NCI-H2029 treated with DMSO at 0.1 percent for 48 hours (cell line): ENCODE data around the gene VGLL4.

Source experiments
- DNase-seq: peaks from one replicate; lab custom pipeline; 2025; lab: John Stamatoyannopoulos, UW

Gene VGLL4

DNA sequence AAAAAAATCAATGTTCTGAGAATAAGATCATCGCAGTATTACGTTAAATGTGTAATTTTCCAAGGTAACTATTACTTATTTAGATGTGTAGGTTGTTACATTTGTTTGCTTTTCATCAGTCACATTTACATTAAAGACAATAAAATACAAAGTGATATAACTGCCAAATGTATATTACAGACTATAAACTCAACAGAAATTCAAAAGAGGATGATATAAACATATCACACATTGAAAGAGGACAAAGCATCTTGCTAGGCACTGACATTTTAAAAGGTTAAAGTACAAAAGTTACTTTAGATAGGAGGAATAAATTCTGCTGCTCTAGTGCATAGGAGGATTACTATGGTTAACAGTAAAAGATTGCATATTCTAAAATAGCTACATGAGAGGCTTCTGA is 16.1 kb downstream of the VGLL4 start:
- no peak for DNase-seq

DNA sequence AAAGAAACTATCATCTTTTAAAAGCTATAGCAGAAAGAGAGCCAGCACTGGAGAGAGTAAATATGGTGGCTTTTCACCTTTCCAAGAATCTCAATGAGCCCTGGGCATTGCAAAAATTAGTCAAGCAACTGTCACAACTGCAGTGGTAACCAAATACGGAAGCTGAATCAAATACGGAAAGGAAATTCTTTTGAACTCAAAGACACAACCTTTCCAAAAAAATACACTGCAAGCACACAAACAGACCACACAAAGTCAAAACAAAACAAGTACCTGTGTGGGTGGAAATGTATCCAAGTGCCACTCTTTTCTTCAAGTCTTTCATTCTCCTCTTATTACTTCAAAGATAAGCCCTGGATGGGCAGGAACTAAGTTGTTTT is 17.6 kb downstream of the VGLL4 start:
- DNase-seq = no peak

- DNase-seq = no peak
Observed at GRCh38 chr3:11625376-11626083, 18.2 kb downstream of the VGLL4 start.

DNA sequence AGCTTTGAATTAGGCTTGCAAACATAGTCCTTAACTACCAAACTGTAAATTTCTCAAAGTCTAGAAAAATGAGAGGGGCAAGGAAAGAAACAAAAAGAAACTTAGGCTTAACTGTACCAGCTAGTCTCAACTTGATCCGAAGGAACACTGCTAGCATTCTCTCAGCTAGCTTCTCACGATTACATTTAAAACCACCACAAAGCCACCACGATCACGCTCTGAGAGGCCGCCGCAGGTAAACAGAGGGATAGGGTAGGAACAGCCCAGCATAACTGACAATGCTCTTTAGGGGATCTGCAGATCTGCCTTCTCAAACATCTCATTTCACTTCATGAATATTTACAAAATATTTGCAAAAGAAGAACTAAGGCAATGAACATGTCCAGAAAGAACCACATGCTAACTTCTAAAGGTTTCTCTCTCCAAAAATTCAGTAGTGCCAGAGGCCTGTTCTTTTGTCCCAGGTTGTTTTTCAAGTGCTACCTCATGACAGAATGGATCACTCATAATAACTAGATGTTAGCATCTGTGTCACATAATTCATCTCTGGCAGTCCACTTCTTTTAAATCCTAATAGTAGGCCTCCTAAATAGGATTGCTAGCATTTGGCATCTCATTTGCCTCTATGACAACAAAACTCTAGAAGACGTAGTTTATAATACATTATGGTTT is 18.9 kb downstream of the VGLL4 start:
- no peak for DNase-seq

- no peak for DNase-seq
Observed at GRCh38 chr3:11624161-11624560, 19.6 kb downstream of the VGLL4 start.

DNA sequence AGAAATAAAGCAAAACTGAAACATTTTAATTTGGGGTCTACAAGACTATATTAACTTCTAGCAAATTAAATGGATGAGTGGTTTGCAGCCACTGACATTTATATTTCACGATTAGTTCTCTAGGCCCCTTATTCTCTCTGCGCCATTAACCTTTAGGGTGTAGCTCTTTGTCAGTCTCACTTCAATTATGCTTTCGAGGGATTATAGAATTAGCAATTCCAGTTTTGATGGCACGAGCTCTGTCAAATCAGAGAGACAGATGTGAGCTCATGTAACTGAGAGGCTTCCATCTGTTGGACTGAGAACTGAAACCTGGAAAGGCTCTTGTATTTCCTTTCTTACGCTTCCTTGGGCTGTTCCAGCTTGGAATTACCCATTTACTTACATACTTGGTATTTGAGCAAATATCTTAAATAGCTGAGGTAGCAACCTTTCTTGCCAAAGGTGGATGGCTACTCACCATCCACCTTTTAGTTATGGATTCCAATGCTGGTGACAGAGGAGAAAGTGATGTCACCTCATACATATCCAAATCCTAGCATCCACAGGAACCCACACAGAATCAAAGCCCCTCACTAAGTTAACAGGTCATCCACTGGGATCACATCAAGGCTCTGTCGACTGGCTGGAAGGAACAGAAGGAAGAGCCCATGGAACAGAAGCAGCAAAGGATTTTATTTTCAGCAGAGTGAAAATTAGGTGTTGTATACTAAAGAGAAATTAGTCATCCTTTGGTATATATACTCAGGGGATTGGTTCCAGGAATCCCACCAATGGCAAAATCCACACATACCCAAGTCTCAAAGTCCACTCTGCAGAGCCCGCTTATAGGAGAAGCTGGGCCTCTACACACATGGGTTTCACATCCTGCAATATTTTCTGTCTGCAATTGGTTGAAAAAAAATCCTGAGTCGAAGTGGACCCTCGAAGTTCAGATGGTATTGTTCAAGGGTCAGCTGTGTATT is 20.8 kb downstream of the VGLL4 start:
- no peak for DNase-seq

DNA sequence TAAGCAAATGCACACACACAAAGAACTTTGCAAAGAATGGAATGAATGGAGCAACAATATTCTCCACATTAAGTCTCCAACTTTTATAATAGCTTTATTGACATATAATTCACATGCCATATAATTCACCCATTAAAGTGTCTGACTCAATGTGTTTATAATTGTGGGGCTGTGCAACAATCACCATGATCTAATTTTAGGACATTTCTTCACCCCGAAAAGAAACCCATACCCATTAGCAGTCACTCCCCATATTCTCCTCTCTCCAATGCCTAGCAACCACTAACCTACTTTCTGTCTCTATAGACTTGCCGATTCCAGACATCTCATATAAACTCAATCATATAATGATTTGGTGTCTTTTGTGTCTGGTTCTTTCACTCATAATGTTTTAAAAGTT is 22.6 kb downstream of the VGLL4 start:
- DNase-seq = no peak

GRCh38 chr3:11619946-11620652 is 23.6 kb downstream of the VGLL4 start:
- no peak for DNase-seq

- DNase-seq = no peak
Observed at GRCh38 chr3:11619461-11619860, 24.3 kb downstream of the VGLL4 start.

GRCh38 chr3:11618904-11619303 is 24.8 kb downstream of the VGLL4 start:
- no peak for DNase-seq

DNA sequence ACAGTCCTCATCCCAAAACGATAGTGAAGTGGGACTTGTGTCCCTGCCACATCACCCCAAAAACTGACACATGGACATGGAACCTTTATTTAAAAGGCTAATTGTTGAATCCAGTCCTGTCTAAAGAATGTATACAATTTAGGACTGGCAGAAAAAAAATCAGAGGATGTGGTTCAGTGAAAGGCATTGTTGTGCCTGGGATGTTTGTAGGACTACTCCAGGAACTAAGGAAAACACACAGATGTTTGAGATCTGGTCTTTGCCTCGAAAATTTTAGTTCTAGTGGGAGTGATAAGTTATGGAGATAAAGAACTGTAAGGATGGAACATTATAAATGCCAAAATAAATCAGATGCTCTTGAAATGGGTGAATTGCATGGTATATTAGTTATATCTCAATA is 27.2 kb downstream of the VGLL4 start:
- no peak for DNase-seq

DNA sequence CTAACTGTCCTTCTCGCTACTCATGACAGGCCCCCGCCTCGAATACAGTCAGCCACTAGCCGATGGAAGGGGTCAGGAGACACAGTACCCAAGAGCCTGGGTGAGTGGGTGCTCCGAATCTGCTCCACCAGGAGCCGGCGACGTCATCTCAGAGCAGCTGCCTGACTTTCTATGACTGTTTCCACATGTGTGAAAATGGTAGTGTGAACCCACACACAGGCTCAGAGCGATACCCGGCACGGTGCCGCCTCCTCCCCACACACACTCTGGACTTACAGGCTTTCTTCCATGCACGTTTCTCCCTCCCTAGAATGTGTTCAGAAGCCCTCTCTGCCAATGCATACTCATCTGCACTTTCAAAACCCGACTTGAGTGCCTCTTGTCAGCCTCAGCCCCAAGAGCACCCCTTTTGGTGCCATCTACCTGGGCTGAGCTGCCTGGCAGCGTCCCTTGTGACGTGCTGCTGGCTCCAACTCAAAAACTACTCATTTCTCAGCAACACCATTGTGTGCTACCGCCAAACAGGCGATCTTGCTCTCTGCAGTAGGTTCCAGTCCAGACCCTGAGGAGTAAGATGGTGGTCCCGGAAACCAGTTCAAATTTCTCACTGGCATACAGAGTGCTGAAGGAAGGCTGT is 29.7 kb downstream of the VGLL4 start:
- DNase-seq = no peak

- no peak for DNase-seq
Observed at GRCh38 chr3:11613319-11613718, 30.4 kb downstream of the VGLL4 start.

DNA sequence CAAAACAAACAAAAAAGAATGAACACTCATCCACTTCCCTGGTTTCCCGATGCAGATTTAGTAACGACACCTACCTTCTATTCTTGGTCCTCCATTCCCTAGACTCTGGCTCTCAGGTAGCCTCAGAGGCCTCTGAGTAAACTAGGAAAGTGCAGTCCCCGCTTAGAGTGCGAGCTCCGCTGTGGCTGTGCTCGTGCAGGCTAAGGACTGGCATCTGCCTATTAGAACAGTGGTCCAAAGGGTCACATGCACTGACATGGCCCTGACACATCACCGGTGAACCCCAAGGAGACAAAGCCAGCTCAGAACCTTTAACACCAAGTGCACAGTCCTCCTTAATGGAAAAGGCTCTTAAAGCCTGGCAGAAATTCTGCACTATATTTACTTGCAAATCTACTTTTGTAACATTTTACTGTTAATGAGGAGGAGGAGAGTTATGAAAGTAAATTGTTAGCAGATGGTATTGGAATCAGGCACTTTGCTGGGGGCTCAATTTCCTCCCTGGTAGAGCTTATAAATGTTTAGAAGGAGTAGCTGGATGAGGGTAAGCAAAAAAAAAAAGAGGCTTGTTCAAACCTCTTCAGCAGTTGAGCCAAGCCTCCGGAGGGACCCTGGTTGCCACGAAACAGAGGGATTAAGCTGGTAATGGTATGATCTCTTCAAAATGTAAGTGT is 31.1 kb downstream of the VGLL4 start:
- no peak for DNase-seq

GRCh38 chr3:11611341-11611799 is 32.3 kb downstream of the VGLL4 start:
- DNase-seq = no peak

- DNase-seq = no peak
Observed at GRCh38 chr3:11610700-11611275, 32.9 kb downstream of the VGLL4 start.

- DNase-seq = no peak
Observed at GRCh38 chr3:11610044-11610671, 33.6 kb downstream of the VGLL4 start.

DNA sequence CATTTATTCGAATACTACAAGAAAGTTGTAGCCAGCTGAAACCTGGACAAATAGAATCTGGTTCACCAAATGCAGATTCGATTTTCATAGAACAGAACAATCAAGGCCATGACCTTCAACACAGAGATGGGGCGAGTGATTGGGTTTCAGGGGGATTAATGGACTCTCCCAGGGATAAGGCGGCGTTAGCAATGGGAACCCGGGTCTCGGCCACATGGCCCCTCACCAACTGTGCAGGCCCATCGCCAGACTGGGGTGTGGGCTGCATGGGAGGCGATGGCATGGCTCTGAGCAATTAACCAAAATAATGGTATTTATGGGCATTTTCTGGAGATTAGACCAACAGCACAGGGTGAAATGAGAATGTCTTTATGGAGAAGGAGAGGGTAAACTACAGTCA is 34.2 kb downstream of the VGLL4 start:
- no peak for DNase-seq

GRCh38 chr3:11607816-11608215 is 35.9 kb downstream of the VGLL4 start:
- DNase-seq = no peak

- no peak for DNase-seq
Observed at GRCh38 chr3:11606865-11607440, 36.8 kb downstream of the VGLL4 start.
